ENCODE results near the gene TPSAB1. TPM values are rescaled to one million over a fixed set of nuclear protein-coding genes. Genes with fewer than 3 reads are reported as not detected.

TPSAB1 gene
- total RNA-seq, 4 donors from 2014 or later: 39.8 to 94.6 (median 63.9) TPM

DNA sequence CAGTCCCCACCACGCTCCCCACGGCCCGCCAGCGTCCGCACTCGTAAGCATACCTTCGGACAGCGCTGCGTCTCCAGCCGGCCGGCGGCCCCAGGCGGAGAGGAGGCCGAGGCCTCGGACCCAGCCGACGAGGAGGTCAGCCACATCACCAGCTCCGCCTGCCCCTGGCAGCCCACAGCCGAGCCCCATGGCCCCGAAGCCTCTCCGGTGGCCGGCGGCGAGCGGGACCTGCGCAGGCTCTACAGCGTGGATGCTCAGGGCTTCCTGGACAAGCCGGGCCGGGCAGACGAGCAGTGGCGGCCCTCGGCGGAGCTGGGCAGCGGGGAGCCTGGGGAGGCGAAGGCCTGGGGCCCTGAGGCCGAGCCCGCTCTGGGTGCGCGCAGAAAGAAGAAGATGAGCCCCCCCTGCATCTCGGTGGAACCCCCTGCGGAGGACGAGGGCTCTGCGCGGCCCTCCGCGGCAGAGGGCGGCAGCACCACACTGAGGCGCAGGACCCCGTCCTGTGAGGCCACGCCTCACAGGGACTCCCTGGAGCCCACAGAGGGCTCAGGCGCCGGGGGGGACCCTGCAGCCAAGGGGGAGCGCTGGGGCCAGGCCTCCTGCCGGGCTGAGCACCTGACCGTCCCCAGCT is 20.3 kb upstream of the TPSAB1 start:
- WGBS, 2 donors (ENCODE audit: low coverage in 1 of 2): no CpG with 5 or more reads among the region's 55 CpGs
- no peaks in the 10 kb centered on the region for H3K9me3 ChIP-seq
- H3K4me1 ChIP-seq: peaks cover 0 to 15% (median 0%) of the 10 kb centered on the region in 3 donors
- no peak for ATAC-seq
- peak overlapping the region in 1 of 4 donors; percentile 1 for H3K27ac ChIP-seq
- peaks cover 0 to 66% of the 10 kb centered on the region in 2 donors for H3K36me3 ChIP-seq
- TF ChIP-seq POLR2AphosphoS5 (IDR thresholded peaks at IDR 0.05) (no peak), EP300 (IDR thresholded peaks at IDR 0.05) (no peak), POLR2A (IDR thresholded peaks at IDR 0.05) (no peak)
- TF ChIP-seq, protein P1, sequence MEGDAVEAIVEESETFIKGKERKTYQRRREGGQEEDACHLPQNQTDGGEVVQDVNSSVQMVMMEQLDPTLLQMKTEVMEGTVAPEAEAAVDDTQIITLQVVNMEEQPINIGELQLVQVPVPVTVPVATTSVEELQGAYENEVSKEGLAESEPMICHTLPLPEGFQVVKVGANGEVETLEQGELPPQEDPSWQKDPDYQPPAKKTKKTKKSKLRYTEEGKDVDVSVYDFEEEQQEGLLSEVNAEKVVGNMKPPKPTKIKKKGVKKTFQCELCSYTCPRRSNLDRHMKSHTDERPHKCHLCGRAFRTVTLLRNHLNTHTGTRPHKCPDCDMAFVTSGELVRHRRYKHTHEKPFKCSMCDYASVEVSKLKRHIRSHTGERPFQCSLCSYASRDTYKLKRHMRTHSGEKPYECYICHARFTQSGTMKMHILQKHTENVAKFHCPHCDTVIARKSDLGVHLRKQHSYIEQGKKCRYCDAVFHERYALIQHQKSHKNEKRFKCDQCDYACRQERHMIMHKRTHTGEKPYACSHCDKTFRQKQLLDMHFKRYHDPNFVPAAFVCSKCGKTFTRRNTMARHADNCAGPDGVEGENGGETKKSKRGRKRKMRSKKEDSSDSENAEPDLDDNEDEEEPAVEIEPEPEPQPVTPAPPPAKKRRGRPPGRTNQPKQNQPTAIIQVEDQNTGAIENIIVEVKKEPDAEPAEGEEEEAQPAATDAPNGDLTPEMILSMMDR (IDR thresholded peaks at IDR 0.05): no peak
- H3K4me3 ChIP-seq: no peak overlapping the region
- H3K27me3 ChIP-seq: no peaks in the 10 kb centered on the region

DNA sequence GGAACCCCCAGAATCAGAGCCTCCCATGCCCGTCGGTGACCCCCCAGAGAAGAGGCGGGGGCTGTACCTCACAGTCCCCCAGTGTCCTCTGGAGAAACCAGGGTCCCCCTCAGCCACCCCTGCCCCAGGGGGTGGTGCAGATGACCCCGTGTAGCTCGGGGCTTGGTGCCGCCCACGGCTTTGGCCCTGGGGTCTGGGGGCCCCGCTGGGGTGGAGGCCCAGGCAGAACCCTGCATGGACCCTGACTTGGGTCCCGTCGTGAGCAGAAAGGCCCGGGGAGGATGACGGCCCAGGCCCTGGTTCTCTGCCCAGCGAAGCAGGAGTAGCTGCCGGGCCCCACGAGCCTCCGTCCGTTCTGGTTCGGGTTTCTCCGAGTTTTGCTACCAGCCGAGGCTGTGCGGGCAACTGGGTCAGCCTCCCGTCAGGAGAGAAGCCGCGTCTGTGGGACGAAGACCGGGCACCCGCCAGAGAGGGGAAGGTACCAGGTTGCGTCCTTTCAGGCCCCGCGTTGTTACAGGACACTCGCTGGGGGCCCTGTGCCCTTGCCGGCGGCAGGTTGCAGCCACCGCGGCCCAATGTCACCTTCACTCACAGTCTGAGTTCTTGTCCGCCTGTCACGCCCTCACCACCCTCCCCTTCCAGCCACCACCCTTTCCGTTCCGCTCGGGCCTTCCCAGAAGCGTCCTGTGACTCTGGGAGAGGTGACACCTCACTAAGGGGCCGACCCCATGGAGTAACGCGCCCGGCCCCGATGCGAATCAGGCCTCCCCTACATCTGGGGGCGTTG is 19.5 kb upstream of the TPSAB1 start:
- peaks cover 0 to 23% (median 0%) of the 10 kb centered on the region in 3 donors for H3K4me1 ChIP-seq
- no peak overlapping the region for H3K4me3 ChIP-seq
- peaks cover 0 to 58% of the 10 kb centered on the region in 2 donors for H3K36me3 ChIP-seq
- no peak for ATAC-seq
- H3K27me3 ChIP-seq: no peaks in the 10 kb centered on the region
- peak overlapping the region in 3 of 4 donors; percentile 1 to 43 (median 41) for H3K27ac ChIP-seq
- no peaks in the 10 kb centered on the region for H3K9me3 ChIP-seq
- TF ChIP-seq, protein P1 (IDR thresholded peaks at IDR 0.05): no peak
- TF ChIP-seq POLR2A (IDR thresholded peaks at IDR 0.05): no peak
- TF ChIP-seq EP300 (IDR thresholded peaks at IDR 0.05): no peak
- no peak for TF ChIP-seq POLR2AphosphoS5 (IDR thresholded peaks at IDR 0.05)
- 87 to 90% methylated on average over 2 to 6 of the region's 48 CpGs for WGBS, 2 donors (ENCODE audit: low coverage in 1 of 2)

DNA sequence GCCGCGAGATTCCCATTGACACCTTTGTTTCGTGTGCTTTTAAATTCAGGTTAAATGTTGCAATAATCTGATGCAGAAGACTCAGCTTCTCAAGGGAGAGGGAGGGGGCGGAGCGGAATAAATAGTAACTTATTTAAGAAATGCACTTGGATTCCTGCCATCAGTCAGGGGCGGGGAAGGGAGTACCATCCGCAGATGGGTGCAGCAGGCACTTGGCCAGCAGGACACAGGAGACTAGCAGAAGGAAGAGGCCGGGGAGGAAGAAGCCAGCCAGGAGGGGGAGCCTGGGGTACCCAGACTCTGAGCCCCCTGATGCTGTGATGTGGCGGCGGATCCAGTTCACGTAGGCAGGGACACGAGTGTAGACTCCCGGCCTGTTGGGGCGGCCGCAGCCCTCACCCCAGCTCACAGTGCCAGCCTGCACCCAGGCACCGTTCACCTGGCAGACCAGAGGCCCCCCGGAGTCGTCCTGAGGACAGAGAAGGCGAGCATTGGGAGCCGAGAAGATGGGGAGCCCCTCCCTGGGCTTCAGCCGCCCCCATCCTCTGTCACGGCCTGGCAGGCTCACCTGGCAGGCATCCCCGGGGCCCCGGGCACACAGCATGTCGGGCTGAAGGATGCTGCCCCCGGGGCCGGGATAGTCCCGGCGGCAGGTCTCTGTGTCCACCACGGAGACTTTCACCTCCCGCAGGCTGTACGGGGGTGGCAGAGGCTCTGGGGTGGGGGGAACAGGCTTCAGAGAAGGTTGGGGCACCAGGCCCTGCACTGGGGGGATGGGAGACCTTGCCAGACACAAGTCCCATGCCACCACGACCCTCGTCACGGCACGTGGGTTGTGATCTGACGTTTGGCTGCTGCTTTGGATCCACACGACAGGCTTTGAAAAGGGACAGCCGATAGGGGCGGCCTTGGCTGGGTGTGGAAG is 18.6 kb upstream of the TPSAB1 start:
- ATAC-seq: no peak
- 73 to 75% methylated on average over 3 to 8 of the region's 40 CpGs for WGBS, 2 donors (ENCODE audit: low coverage in 1 of 2)
- H3K9me3 ChIP-seq: no peaks in the 10 kb centered on the region
- no peaks in the 10 kb centered on the region for H3K27me3 ChIP-seq
- H3K27ac ChIP-seq: peak overlapping the region in 3 of 4 donors; percentile 25 to 43 (median 43)
- H3K4me3 ChIP-seq: no peak overlapping the region
- H3K36me3 ChIP-seq: peaks cover 0 to 50% of the 10 kb centered on the region in 2 donors
- TF ChIP-seq, protein P1 (IDR thresholded peaks at IDR 0.05): no peak
- TF ChIP-seq POLR2A (IDR thresholded peaks at IDR 0.05) (no peak), POLR2AphosphoS5 (IDR thresholded peaks at IDR 0.05) (no peak), EP300 (IDR thresholded peaks at IDR 0.05) (no peak)
- peaks cover 0 to 29% (median 0%) of the 10 kb centered on the region in 3 donors for H3K4me1 ChIP-seq

DNA sequence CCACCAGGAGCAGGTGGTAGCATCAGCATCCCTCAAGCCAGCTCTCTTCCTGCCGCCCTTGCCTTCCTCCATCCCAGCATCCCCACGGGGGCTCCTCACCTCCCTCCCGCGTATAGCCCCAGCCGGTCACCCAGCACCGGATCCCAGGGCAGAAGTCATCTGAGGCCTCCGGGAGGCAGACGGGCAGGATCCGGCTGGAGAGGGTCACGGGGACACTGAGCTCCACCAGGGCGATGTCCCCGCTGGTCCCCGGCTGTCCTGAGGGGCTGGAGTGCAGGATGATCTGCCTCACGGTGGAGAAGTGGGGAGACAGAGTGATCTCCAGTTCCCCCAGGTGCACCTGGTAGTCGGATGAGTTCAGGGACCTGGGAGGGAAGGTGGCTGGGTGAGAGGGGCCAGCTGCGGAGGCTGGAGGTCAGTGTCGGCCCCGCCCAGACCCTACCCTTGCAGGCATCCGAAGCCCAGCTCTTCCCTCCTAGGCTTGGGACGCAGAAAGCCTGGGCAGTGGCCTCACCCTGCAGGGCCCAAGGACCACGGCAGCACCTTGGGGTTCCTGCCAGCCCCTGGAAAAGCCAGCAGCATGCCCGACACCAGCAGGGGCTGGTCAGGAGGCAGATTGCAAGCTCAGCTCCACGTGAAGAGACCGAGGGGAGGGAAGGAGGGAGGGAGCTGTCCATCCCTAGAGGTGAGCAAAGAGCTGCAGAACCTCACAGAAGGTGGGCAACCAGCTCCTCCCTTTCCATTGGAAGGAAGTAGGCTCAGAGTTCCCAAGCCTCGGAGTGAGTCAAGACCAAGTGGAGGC is 17.8 kb upstream of the TPSAB1 start:
- TF ChIP-seq POLR2A (IDR thresholded peaks at IDR 0.05) (no peak), POLR2AphosphoS5 (IDR thresholded peaks at IDR 0.05) (no peak), EP300 (IDR thresholded peaks at IDR 0.05) (no peak)
- TF ChIP-seq, protein P1 (IDR thresholded peaks at IDR 0.05): no peak

More for the DNA sequence above, 17.8 kb upstream of the TPSAB1 start:
- H3K27ac ChIP-seq: peak overlapping the region in 1 of 4 donors; percentile 43
- peaks cover 0 to 34% (median 0%) of the 10 kb centered on the region in 3 donors for H3K4me1 ChIP-seq
- H3K9me3 ChIP-seq: no peaks in the 10 kb centered on the region
- no peak overlapping the region for H3K4me3 ChIP-seq
- H3K36me3 ChIP-seq: peaks cover 0 to 41% of the 10 kb centered on the region in 2 donors
- no peaks in the 10 kb centered on the region for H3K27me3 ChIP-seq
- 80% methylated on average over 3 of the region's 25 CpGs; no CpG with 5 or more reads in 1 of the 2 donors for WGBS, 2 donors (ENCODE audit: low coverage in 1 of 2)
- no peak for ATAC-seq
